HCT116 (cell line): ENCODE results near the gene EFL1.

Experiments used
- ELF1 ChIP-seq: IDR thresholded peaks from 2 replicates; pipeline ENCODE4 v1.6.1; 2012; ENCODE audit warnings: low read depth, borderline replicate concordance
- EZH2 ChIP-seq: fragments of 200-600 bp; sonication (generic); IDR thresholded peaks from 2 replicates; pipeline ENCODE4 v1.6.1; 2017; ENCODE audit warnings: antibody characterized with exemption, mixed run types
- EZH2phosphoT487 ChIP-seq: fragments of 200-600 bp; IDR thresholded peaks from 2 replicates; pipeline ENCODE4 v1.6.1; 2018; ENCODE audit warnings: antibody characterized with exemption, borderline replicate concordance
- POLR2A ChIP-seq: IDR thresholded peaks from 2 replicates; pipeline ENCODE4 v1.7.0; 2011; ENCODE audit warnings: borderline replicate concordance; ENCODE audit not compliant: insufficient read depth, insufficient read length; ENCODE audit errors: extremely low read depth
- POLR2AphosphoS5 ChIP-seq: IDR thresholded peaks from 2 replicates; pipeline ENCODE4 v1.6.1; 2011; ENCODE audit warnings: mild to moderate bottlenecking, low read depth, low read length, moderate library complexity
- RAD21 ChIP-seq: IDR thresholded peaks from 2 replicates; pipeline ENCODE4 v1.6.1; 2012; ENCODE audit warnings: low read depth, mild to moderate bottlenecking
- SP1 ChIP-seq: IDR thresholded peaks from 2 replicates; pipeline ENCODE4 v1.6.1; 2012; ENCODE audit warnings: low read depth
- TF ChIP-seq, protein P1 (sequence below), 3 experiments: fragments of 200-600 bp in 1 of 3; sonication (generic) in 1 of 3; IDR thresholded peaks in 2 of 3; conservative IDR thresholded peaks in 1 of 3; 2 replicates each; pipeline ENCODE4 v1.5.1; 2012 to 2017; ENCODE audit warnings: low read depth in 2 of 3, low read length in 2 of 3, antibody characterized with exemption in 1 of 3, borderline replicate concordance in 1 of 3, control low read depth in 1 of 3, mild to moderate bottlenecking in 1 of 3, mixed read lengths in 1 of 3, mixed run types in 1 of 3, moderate library complexity in 1 of 3; ENCODE audit not compliant: insufficient read depth in 1 of 3
- TF ChIP-seq, protein P2 (sequence below): IDR thresholded peaks from 2 replicates; pipeline ENCODE4 v1.6.1; 2012

DNA sequence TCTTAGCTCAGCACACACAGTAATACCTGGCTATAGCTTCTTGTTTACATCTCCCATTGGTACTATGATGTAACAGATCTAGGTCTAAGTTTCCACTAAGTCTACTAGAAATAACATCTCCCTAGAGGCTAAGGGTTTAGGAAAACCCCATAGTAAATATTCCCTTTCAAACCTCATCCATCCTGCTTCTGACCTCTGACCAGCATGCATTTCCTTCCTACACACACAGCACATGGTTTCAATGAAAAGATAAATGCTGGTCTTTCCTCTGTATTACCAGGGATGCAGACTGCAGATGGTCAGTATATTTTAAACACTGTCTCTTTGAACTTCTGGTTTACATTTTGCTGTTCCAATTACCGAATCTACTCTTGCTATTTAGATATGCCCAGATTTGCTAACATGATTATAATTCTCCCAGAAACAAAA lies 96.6 kb downstream of the EFL1 start:
- TF ChIP-seq ELF1, result no peak
- TF ChIP-seq POLR2A, result no peak
- TF ChIP-seq RAD21, result no peak
- TF ChIP-seq, protein P1, sequence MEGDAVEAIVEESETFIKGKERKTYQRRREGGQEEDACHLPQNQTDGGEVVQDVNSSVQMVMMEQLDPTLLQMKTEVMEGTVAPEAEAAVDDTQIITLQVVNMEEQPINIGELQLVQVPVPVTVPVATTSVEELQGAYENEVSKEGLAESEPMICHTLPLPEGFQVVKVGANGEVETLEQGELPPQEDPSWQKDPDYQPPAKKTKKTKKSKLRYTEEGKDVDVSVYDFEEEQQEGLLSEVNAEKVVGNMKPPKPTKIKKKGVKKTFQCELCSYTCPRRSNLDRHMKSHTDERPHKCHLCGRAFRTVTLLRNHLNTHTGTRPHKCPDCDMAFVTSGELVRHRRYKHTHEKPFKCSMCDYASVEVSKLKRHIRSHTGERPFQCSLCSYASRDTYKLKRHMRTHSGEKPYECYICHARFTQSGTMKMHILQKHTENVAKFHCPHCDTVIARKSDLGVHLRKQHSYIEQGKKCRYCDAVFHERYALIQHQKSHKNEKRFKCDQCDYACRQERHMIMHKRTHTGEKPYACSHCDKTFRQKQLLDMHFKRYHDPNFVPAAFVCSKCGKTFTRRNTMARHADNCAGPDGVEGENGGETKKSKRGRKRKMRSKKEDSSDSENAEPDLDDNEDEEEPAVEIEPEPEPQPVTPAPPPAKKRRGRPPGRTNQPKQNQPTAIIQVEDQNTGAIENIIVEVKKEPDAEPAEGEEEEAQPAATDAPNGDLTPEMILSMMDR (IDR thresholded peaks at IDR 0.05 in 2 of 3, conservative IDR thresholded peaks at IDR 0.05 in 1 of 3; ENCODE audit: borderline replicate concordance in 1 of 3, insufficient read depth in 1 of 3, low read depth in 2 of 3, low read length in 2 of 3), result no peak
- no peak for TF ChIP-seq POLR2AphosphoS5
- no peak for TF ChIP-seq EZH2phosphoT487
- TF ChIP-seq, protein P2, sequence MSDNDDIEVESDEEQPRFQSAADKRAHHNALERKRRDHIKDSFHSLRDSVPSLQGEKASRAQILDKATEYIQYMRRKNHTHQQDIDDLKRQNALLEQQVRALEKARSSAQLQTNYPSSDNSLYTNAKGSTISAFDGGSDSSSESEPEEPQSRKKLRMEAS, result no peak
- TF ChIP-seq EZH2, result no peak
- no peak for TF ChIP-seq SP1
